Suppressor macrophage treated with lipopolysaccharide for 4 hours (primary cell): ENCODE data around the gene FALEC.
"Not testable (repeated sequence)": the region's sequence is repeated elsewhere in the genome, so short reads cannot be mapped to it uniquely, and the experiment has no call there.

Source experiments
- DNase-seq: peaks from one replicate; pipeline ENCODE4 v3.0.0-alpha.2; 2020

FALEC gene

DNA sequence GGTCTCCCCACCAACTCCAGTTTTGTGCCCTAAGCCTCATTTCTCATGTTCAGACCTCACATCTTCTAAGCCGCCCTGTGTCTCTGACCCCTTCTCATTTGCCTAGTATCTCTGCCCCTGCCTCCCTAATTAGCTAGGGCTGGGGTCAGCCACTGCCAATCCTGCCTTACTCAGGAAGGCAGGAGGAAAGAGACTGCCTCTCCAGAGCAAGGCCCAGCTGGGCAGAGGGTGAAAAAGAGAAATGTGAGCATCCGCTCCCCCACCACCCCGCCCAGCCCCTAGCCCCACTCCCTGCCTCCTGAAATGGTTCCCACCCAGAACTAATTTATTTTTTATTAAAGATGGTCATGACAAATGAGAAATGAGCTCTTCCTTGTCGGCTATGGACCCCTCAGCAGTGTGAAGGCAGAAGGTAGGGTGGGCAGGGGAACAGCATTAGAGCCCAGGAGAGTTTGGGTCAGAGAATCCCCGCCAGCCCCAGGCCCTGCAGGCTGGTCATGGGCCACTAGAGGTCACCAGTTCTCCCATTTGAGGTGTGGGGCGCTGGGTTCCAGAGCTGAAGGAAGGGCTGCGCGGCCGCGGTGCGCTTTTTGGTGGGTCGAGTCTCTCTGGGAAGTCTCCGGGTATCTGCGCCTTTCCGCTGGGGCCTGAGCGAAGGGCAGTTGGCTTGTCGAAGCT is 45.2 kb downstream of the FALEC start:
- peak; percentile 90 for DNase-seq

DNA sequence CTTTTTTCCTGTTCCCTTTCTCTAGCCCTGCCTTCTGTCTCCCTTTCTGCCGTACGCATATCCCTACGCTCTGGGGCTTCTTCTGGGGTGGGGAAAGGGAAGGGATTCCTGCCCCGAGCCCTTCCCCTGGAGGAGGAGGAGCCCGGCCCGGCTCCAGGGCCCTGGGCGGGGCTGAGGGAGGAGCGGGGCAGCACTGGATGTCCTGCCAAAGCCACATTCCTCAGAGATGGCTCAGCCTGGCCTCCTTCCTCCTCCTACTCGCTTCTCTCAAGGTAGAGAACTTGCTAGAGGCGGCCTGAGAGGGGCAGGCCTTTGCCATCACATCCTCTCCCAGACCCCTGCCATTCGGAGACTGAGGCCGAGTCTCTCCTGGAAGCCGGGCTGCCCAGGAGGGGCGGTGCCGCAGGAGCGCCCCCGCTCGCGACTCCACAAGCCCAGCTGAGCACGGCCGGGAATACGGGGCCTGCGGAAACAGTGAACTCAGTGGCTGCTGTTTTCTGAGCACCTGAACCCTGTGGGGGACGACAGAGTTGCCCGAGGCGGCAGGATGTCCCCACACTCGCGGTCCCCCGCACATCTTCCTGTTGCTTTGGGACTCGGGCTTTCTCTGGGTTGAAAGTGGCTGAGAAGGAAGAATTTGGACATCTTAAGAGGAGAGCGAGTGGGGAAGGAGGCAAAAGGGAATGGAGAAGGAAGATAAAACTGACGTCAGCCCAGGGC is 45.9 kb downstream of the FALEC start:
- peak; percentile 97 for DNase-seq

DNA sequence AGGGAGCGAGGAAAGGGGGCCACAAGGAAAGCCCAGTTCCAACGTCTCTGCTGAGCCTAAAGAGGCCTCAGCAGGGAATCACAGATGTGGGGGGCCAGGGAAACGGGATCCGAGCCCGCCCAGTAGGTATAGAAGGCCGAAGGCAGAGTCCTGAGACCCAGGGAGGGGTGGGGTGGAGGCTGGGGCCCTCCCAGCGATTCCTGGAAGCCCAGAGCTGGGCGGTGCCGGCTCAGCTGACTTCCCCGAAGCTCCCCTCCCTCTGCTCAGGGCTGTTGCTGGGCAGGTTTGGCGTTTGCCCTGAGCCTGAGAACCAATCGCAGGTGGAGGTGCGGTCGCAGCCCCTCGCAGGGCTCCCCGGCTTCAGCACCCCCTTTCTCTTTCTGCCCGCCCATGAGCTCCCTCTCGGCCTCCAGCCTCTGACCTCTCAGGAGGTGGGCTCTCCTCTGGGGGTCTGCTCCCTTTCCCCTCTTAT is 46.5 kb downstream of the FALEC start:
- peak; percentile 96 for DNase-seq

GRCh38 chr1:150562446-150563339 is 47.1 kb downstream of the FALEC start:
- peak; percentile 40 for DNase-seq

DNA sequence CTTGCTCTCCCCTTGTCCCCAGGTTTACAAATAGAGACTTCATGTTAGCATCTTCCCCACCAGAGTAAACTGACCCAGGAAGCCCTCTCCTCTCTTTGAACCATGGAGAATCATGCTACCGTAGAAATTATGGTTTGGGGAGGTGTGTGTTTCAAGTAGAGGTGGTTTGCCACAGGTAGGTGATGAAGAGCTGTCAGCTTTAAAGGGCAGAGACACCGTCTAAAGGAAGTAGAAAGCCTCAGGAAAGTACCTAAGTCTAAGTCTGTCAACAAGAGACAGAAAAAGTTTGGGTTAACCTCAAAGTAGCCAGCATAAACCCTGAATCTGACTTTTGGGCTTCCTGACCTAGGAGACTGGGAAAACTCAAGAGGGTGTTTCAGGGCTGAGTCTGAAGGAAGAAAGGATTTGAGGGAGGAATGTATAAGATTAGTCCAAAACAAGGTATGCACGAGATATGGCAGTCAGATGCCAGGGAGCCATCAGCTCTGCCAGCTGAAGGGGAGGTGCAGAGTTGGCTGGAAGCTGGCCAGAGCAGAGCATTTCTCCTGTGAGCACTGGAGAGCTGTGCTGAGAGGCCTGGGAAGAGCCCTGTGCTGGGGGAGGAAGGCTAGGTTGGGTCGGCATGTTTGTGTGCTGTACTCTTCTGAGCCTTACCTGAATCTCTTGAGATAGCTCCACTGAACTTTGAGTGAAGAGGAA is 47.9 kb downstream of the FALEC start:
- DNase-seq, result peak; percentile 15

- DNase-seq, result peak; percentile 29
Measured at GRCh38 chr1:150564051-150564991, 48.8 kb downstream of the FALEC start.

GRCh38 chr1:150565240-150565991 is 49.9 kb downstream of the FALEC start:
- DNase-seq, result peak; percentile 10

GRCh38 chr1:150566589-150567340 is 51.2 kb downstream of the FALEC start:
- DNase-seq, result peak; percentile 2

- peak; percentile 93 for DNase-seq
Measured at GRCh38 chr1:150567341-150567716, 51.8 kb downstream of the FALEC start.

DNA sequence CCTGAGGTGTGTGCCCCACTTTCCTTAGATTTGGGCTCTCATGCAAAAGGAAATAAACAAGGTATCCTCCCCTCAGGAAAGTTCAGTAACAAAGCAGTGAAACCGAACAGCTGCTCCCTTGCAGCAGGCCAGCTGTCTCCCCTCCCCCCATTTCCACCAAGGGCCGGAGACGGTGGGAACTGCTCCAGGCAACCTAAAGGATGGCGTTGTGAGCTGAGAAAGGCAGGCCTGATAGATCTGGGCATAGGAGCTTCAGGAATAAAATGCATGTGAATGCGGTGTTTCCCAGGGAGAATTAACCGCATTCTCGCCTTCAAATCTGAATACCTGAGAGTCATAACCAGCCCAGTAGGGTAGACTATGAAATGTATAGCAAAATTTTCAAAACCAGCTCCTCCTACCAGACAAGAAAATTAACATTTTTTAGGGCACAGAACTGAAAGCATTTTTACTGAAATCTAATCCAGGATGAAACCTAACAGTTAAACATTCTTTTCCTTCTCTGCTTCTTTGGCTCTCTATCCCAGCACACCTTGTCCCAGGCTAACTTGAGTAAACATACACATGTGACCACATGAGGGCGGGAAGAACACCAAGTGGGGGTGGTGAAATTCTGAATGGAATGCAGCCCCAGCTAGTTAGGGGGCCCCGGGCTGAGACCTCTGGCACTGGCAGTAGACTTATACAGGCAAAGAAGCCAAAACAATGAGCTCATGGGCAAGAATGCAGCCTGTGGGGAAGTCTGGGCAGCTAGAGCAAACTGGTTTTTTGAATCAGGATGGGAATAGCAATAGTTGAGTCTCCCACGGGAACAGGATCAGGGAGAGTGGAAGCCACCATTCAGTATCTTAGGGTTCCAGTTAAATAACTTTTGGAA is 52.4 kb downstream of the FALEC start:
- peak; percentile 80 for DNase-seq

DNA sequence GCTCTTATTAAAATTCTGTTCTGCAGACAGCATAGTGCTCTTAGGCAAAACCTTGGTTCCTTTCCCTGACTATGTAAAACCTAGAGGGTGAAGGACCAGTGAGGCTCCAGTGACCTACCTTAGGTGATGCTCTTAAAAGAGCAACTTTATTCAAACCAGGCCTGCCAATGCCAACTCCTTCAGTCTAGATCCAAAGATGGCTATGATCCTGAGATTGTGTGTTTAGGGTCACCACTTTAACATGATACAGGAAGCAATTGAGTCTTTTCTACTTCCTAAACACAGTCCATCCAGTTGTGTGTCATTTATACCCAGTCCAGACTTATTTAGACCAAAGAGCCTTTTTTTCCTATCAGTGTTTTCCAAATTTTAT is 53.0 kb downstream of the FALEC start:
- no peak for DNase-seq

- DNase-seq, result no peak
Measured at GRCh38 chr1:150572918-150573647, 57.5 kb downstream of the FALEC start.

DNA sequence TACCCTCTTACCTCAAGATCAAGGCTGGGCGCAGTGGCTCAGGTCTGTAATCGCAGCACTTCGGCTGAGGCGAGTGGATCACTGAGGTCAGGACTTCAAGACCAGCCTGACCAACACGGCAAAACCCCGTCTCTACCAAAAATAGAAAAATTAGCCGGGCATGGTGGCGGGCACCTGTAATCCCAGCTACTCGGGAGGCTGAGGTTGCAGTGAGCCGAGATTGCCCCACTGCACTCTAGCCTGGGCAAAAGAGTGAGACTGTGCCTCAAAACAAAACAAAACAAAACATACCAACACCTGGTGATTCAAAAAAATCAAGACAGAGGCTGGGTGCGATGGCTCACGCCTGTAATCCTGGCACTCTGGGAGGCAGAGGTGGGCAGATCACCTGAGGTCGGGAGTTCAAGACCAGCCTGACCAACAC is 58.1 kb downstream of the FALEC start:
- DNase-seq, result not testable (repeated sequence)

- no peak for DNase-seq
Measured at GRCh38 chr1:150574260-150575071, 58.9 kb downstream of the FALEC start.

GRCh38 chr1:150575072-150575489 is 59.5 kb downstream of the FALEC start:
- no peak for DNase-seq

DNA sequence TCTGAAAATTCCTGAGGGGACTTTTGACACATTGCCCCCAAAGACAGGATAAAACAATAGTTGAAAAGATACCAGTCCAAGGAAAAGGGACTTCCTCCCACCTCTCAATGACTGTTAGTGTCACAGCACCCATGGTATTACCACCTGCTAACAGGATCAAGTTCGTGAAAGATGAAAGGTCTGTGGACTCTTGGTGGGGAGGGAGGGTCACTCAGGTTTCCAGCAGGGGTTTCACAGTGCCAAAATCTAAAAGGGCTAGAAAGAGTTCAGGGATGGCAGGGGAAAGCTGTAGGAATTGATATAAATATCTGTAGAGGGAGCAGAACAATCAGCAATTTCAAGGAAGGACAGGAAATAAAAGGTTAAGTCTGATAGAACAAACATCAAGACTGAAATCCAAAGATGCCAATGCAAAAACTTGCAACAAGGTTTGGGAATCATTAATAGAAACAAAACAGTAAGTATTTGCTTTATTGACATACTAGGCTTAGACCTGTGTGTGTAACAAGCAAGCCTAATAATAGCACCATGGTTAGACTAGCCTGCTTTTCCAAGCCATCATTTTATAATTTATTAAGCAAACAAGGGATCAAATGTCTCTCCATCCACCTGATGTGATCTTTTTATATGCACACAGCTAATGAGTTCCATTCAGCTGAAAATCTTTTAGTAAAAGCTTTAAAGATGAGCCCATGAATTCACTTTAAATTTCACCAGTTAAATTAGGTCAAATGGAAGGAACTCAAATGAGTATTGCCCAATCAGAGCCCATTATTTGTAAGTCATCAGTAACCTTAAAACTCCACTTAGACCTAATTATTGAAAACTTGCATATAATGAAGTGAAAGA is 60.2 kb downstream of the FALEC start:
- no peak for DNase-seq

GRCh38 chr1:150576367-150576711 is 60.8 kb downstream of the FALEC start:
- DNase-seq, result no peak
